ENCODE results near the gene KCNA1.

GRCh38 chr12:4860741-4861140 lies 49.0 kb upstream of the KCNA1 start:
- TF ChIP-seq CTCF (conservative IDR thresholded peaks at IDR 0.05 in 1 of 2, IDR thresholded peaks at IDR 0.05 in 1 of 2; ENCODE audit: extremely low read depth in 1 of 2, insufficient read depth in 1 of 2, low read depth in 1 of 2, low read length in 2 of 2) (no peak), EZH2 (IDR thresholded peaks at IDR 0.05; ENCODE audit: borderline replicate concordance, low read length) (no peak)

All from mammary epithelial cell (primary cell).